Measurements from ENCODE around the gene CAVIN1.

Gene CAVIN1

DNA sequence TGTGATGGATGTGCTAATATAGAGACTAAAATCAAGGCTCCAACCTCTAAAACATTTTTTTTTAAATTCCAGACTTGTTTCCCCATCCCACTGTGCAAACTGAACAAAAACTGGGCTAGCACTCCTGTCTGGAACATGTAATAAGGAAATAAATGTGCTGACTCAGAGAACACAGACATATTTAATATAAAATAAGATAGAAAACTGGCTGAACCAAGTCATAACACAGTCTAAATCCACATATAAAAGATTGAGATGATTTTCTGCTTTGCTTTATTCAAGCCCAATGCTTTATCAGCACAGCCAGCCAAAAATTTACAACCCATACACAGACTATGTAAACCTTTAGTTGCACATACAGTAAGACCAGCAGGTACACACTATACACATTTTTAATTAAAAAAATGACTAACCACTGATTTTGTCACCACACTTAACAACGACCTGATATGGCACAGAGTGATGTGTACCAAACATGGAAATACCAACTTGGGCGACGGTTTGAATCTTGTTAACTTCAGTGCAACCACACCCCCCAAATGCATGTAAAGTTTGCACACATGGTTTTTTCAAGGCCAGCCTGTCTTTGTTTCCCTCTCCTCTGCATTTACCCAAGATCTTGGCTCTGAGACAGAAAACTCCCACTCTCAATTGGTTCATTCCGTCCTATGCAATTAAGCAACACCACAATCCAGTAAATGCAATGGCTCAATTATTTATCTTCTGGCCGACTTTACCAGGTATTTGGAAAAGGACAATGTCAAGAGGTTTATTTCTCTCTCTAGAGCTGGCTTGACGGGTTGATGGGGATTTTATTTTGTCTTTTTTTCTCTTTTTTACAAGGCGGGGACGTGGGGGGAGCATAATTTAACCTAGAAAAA is 36.0 kb downstream of the CAVIN1 start:
- H3K4me3 ChIP-seq (ENCODE audit: low read depth, low read length), result peak overlapping the region; percentile 95
- CTCF ChIA-PET, result interaction anchor here (0.6 to 3.1 kb wide), 4 partner anchors 12 to 121 kb away, joined by 3 to 23 read pairs (median 4); no protein-coding TSS in a partner anchor
- TF ChIP-seq ZNF747 (tag by site-specific recombination; IDR thresholded peaks at IDR 0.05) (no peak), SP2 (tag by site-specific recombination; IDR thresholded peaks at IDR 0.05) (no peak), ZBTB8A (tag by site-specific recombination; IDR thresholded peaks at IDR 0.05) (no peak), ZNF169 (tag by site-specific recombination; IDR thresholded peaks at IDR 0.05) (no peak), ZFP3 (tag by site-specific recombination; IDR thresholded peaks at IDR 0.05; ENCODE audit: low read depth) (no peak), ZSCAN30 (tag by site-specific recombination; IDR thresholded peaks at IDR 0.05) (no peak), ZNF660 (tag by site-specific recombination; IDR thresholded peaks at IDR 0.05) (no peak), ZBTB26 (tag by site-specific recombination; optimal IDR thresholded peaks at IDR 0.05) (no peak), ZNF777 (tag by site-specific recombination; IDR thresholded peaks at IDR 0.05; ENCODE audit: borderline replicate concordance) (no peak), ZNF423 (tag by site-specific recombination; IDR thresholded peaks at IDR 0.05) (no peak), ZNF692 (tag by site-specific recombination; IDR thresholded peaks at IDR 0.05) (no peak), TSHZ1 (tag by site-specific recombination; IDR thresholded peaks at IDR 0.05; ENCODE audit: borderline replicate concordance) (no peak), ZNF544 (tag by site-specific recombination; IDR thresholded peaks at IDR 0.05) (no peak), KLF10 (tag by site-specific recombination; IDR thresholded peaks at IDR 0.05) (no peak), ZNF16 (tag by site-specific recombination; IDR thresholded peaks at IDR 0.05; ENCODE audit: low read depth) (no peak)
- TF ChIP-seq, protein P1, sequence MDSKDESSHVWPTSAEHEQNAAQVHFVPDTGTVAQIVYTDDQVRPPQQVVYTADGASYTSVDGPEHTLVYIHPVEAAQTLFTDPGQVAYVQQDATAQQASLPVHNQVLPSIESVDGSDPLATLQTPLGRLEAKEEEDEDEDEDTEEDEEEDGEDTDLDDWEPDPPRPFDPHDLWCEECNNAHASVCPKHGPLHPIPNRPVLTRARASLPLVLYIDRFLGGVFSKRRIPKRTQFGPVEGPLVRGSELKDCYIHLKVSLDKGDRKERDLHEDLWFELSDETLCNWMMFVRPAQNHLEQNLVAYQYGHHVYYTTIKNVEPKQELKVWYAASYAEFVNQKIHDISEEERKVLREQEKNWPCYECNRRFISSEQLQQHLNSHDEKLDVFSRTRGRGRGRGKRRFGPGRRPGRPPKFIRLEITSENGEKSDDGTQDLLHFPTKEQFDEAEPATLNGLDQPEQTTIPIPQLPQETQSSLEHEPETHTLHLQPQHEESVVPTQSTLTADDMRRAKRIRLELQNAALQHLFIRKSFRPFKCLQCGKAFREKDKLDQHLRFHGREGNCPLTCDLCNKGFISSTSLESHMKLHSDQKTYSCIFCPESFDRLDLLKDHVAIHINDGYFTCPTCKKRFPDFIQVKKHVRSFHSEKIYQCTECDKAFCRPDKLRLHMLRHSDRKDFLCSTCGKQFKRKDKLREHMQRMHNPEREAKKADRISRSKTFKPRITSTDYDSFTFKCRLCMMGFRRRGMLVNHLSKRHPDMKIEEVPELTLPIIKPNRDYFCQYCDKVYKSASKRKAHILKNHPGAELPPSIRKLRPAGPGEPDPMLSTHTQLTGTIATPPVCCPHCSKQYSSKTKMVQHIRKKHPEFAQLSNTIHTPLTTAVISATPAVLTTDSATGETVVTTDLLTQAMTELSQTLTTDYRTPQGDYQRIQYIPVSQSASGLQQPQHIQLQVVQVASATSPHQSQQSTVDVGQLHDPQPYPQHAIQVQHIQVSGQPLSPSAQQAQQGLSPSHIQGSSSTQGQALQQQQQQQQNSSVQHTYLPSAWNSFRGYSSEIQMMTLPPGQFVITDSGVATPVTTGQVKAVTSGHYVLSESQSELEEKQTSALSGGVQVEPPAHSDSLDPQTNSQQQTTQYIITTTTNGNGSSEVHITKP (tag by site-specific recombination; IDR thresholded peaks at IDR 0.05), result peak; percentile 98
- TF ChIP-seq, protein P2, sequence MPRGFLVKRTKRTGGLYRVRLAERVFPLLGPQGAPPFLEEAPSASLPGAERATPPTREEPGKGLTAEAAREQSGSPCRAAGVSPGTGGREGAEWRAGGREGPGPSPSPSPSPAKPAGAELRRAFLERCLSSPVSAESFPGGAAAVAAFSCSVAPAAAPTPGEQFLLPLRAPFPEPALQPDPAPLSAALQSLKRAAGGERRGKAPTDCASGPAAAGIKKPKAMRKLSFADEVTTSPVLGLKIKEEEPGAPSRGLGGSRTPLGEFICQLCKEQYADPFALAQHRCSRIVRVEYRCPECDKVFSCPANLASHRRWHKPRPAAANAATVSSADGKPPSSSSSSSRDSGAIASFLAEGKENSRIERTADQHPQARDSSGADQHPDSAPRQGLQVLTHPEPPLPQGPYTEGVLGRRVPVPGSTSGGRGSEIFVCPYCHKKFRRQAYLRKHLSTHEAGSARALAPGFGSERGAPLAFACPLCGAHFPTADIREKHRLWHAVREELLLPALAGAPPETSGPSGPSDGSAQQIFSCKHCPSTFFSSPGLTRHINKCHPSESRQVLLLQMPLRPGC (tag by site-specific recombination; IDR thresholded peaks at IDR 0.05), result no peak
- TF ChIP-seq, protein P3, sequence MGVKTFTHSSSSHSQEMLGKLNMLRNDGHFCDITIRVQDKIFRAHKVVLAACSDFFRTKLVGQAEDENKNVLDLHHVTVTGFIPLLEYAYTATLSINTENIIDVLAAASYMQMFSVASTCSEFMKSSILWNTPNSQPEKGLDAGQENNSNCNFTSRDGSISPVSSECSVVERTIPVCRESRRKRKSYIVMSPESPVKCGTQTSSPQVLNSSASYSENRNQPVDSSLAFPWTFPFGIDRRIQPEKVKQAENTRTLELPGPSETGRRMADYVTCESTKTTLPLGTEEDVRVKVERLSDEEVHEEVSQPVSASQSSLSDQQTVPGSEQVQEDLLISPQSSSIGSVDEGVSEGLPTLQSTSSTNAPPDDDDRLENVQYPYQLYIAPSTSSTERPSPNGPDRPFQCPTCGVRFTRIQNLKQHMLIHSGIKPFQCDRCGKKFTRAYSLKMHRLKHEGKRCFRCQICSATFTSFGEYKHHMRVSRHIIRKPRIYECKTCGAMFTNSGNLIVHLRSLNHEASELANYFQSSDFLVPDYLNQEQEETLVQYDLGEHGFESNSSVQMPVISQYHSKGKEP (tag by site-specific recombination; IDR thresholded peaks at IDR 0.05), result peak; percentile 90
- TF ChIP-seq, protein P4, sequence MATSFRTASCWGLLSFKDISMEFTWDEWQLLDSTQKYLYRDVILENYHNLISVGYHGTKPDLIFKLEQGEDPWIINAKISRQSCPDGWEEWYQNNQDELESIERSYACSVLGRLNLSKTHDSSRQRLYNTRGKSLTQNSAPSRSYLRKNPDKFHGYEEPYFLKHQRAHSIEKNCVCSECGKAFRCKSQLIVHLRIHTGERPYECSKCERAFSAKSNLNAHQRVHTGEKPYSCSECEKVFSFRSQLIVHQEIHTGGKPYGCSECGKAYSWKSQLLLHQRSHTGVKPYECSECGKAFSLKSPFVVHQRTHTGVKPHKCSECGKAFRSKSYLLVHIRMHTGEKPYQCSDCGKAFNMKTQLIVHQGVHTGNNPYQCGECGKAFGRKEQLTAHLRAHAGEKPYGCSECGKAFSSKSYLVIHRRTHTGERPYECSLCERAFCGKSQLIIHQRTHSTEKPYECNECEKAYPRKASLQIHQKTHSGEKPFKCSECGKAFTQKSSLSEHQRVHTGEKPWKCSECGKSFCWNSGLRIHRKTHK (tag by site-specific recombination; IDR thresholded peaks at IDR 0.05), result no peak

More for the DNA sequence above, 36.0 kb downstream of the CAVIN1 start:
- Histone ChIP-seq H3K4me1 (ENCODE audit: control insufficient read depth, insufficient read depth, low read length) (peaks cover 12% of the 10 kb centered on the region), H3K36me3 (ENCODE audit: control insufficient read depth in 2 of 2, insufficient read depth in 1 of 2, low read length in 2 of 2) (no peaks in the 10 kb centered on the region), H3K9me3 (ENCODE audit: control insufficient read depth, insufficient read depth, low read depth, low read length) (no peaks in the 10 kb centered on the region), H3K27ac (ENCODE audit: extremely low read depth, low read depth, low read length) (peak overlapping the region; percentile 73; the same call in 1 of the 2 replicates)
- POLR2A ChIA-PET, result interaction anchor here (1.0 to 2.2 kb wide), 2 partner anchors 33 to 36 kb away, joined by 3 to 73 read pairs; partner anchors contain the start of gene CAVIN1

Measured in HEK293 (cell line).